GM21825 (cell line): Measurements from ENCODE around the gene GBX1.

Experiments used
- ATAC-seq: cut with Tn5 transposase; IDR thresholded peaks from one replicate; pipeline ENCODE4 v1.9.1; 2021; ENCODE audit warnings: mild to moderate bottlenecking, moderate library complexity; ENCODE audit not compliant: unreplicated experiment

The GBX1 gene

DNA sequence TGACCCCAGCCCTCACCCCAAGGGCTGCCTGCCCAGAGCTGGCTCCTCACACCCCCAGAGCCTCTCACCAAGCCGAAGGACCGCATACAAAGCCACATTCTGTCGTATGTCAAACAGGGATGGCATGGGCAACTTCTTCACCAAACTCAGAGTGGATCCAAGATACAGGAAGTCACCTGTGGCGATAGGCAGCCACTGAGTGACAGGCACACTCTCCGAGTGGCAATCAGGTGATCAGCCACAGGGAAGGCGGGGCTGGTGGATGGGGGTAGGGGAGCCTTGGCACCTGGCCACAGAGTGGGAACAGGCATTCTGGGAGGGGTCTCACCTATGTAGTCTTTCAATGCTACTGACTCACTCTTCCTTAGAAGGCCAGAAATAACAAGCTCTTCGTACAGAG, 26.7 kb upstream of the GBX1 start:
- ATAC-seq: no peak

DNA sequence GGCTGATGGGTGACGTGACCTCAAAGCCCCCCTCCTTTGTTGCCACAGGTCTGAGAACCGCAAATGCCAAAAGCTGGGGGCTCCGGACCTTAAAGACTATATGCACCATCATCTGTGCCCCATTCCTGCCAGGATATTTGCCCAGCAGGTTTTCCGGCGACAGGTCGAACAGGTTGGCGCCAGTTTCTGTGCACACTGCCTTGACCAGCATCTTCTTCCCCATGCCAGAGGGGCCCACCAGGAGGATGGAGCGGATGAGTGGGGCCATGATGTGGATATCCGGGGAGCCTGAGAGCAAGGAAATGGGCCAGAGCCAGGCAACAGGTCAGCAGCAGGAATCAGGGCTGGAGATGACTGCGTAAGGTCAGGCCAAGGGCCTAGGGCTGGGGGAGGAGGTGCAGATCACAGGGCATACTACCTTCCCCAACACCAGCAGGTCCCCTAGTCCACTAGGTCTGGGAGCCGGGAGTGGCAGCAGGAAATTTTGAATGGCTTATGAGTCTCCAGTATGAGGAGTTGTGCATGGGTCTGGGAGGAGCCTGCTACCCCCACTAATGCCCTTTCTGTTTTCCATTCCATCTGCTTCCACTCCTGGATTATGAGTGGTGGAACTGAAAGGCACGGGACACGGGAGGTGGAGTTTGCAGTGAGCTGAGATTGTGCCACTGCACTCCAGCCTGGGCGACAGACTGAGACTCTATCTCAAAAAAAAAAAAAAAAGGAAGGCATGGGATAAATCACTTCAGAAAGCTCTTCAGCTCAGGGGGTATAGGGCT, 25.9 kb upstream of the GBX1 start:
- ATAC-seq: no peak

DNA sequence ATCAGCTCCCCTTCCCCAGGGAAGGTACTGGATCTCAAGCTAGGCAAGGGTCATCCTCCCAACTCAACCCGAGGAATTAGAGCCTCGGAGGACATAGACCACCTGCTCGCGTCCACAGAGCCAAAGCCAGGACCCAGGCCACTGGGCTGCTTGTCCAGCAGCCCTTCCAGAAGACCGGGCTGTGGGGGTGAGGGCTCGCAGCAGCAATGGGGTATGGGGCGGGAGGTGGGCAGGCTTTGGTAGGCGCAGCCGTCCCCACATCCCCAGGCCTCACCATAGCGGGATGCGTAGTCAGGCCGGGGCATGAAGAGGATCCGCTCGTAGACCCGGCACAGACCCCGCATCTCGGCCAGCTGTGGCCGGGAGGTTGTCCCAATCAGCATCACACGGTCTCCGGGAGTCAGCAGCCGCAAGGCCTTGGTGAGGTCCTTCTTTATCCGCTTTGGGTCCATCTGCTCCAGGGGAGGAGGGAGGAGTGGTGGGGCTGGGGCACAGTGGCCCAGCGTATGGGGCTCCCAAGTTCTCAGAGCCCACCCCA, 24.6 kb upstream of the GBX1 start:
- no peak for ATAC-seq

DNA sequence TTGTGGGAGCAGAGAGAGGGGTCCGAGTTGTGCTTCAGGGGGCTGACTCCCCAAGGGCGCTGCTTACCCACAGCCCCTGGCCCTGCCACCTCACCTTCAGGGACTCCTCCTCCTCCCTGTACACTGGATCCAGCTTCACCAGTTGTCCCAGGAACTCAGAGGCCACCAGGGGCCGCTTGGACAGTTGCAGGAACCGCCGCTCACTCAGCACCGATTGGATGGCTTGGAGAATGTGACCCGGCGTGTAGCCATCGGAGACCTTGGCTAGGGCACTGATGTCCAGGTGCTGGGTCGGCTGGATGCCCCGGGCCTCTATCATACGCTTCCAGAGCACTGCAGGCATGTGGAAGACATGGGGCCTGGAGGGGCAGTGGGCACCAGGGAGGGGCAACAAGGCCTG, 24.1 kb upstream of the GBX1 start:
- ATAC-seq: no peak

DNA sequence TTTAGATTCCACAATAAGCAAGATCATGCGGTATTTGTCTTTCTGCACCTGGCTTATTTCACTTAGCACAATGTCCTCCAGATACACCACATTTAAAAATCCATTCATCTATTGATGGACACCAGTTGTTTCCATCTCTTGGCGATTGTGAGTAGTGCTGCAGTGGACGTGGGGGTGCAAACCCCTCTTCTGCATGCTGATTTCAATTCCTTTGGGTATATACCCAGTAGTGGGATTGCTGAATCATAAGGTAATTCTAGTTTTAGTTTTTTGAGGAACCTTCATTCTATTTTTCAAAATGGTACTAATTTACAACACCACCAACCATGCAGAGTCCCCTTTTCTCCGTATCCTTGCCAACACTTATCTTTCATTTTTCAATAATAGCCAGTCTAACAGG, 21.5 kb upstream of the GBX1 start:
- ATAC-seq: no peak

DNA sequence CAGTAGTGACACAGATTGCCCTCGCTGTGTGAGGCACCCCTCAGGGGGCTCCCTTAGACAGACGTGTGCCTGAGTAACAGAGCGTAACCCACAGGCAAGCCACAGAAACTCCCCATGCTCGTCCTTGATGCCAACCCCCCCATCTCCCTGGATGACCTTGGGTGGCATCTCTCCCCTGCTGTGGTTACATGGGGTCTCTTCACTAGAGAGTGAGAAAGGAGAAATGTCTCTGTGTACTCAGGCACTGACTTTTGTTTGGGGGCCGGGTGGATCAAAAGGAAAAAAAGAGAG, 20.7 kb upstream of the GBX1 start:
- ATAC-seq: no peak

DNA sequence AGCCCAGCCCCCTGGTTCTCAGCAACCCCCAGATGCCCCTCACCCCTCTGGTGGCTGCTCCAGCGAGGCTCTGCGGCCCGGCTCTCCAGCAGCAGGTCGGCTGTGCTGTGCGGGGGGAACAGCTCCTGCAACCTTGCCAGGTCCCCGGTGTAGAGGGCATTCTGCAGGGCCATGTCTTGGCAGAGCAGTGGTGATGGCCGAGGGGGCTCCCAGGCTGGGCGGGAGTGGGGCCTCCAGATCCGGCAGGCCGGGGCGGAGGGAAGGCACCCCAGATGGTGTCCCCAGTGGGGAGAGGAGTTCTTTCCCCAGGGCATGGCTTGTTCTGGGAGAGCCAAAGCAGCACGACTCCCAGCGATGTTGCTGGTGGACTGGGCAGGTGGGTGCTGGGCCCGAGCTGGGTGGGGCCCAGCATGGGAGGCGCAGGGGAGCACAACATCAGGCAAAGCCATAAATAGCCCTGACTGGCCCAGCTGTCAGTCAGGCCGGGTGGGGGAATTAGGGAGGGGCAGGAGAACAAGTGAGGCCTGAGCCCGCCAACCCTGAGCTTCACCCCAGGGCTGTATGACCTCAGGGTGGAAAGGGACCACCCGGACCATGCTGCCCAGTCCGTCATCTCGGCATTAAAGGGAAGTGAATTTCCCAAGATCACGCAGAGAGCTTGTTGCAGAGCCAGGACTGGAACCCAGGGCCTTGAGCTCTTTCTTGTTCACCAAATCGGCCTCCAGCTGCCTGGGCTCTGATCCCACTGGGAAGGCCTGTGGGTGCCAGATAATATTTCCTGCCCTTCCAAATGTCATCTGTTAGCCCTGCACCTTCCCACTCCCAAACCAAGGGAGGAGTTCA, 20.1 kb upstream of the GBX1 start:
- no peak for ATAC-seq

DNA sequence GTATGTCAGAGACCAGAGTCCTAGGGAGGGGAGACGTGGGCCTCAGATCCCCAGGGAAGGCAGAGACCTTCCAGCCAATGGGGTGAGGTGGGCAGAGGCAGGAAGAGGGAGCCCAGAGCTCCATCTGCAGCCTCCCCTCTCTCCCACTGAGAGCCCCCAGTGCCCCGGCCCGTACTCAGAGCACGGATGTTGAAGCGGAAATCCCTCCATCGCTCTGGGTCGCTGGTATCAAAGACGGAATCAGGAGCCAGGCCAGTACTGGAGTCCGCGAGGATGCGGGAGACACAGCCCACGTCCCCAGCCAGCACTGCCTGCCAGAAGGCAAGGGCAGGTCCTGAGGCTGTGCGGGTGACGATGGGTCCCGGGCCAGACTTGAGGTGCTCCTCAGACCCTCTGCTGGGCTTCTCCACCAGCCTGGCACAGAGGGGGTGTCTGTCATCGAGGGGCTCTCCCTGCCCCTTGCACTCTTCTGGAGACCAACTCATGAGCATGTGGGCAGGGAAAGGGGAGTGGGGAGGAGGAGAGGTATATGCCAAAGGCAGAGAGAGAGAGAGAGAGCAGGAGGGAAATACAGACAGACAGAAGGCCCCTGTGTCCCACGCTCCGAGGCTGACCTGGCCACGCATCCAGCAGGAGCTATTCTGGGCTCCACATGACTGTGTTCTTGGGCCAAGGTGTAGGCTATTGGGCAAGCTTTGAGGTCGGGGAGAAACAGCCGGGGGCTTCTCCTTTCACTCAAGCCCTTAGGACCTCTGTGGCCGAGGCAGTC, 19.3 kb upstream of the GBX1 start, which contains the start of gene ASB10:
TSS of gene ASB10 (minus strand) at position 611 of the 769 bp plus-strand sequence. CDS start at position 491, 120 bp downstream.
- ATAC-seq: no peak

DNA sequence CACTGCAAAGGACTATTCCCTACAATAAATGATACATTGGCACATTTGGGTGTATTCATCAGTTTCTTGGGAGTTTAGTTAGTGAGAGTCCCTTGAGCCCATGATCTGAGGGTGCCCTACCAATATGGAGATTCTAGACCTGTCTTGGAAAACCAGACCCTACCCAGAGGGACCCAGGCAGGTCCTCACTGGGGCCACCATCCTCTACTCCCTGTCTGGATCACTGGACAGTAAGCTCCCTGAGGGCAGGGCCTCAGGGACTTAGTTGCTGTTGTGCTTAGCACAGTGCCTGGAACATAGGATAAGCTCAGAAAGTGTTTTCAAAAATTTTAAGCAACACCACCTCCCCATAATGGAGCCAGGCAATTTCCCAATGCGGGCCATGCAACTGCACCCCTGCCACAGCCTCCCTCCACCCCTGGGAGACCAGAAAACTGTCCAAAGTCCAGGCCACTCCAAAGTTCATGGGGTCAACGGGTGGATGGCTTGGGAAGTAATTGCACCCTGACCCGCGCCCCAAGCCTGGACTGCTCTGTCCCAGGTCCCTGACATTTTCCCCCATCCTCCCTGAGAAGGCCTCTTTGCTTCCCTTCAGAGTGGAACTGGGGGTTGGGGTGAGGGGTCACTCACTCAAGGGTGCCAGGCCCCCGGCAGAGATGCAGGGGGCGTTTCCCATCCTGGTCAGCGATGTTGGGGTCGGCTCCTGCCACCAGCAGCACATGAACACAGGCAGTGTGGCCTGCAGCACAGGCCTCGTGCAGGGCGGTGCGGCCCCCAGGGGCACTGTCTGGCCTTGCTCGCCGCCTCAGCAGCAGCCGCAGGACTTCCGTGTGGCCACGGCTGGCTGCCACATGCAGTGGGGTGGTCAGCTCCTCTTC, 18.5 kb upstream of the GBX1 start:
- ATAC-seq: no peak

DNA sequence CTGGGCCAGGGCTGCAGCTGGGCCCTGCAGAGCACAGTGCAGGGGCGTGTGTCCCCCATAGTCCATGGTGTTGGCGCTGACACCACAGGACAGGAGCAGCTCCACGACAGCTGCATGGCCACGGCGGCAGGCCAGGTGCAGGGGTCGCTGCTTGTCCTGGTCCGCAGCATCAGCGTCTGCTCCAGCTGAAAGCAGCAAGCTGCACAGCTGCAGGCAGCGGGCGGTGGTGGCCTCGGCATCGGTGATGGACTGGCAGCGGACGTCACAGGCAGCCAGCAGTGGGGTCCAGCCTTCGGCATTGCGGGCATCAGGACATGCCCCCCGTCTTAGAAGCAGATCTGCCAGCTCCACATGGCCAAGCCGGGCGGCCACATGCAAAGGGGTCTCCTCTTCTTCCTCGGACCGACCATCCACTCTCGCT, 13.5 kb upstream of the GBX1 start:
- ATAC-seq: no peak

DNA sequence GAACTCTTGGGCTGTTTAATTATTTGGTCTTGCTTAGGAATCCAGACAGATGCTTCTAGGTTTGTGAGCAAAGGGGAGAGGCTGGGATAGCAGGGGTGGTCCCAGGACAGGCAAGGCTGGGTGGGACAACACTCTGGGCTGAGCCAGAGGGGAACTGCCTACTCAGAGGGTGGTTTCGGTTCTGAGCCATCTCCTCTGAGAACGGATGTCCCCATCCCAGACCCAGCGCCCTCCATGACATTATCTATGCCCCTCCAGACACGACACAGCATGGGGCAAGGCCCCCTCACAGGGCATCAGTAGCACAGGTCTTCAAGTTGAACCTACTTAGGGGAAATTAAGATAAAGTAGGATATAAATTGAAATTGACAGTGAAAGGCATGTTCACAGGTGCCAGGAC, 12.5 kb upstream of the GBX1 start:
- ATAC-seq: no peak

DNA sequence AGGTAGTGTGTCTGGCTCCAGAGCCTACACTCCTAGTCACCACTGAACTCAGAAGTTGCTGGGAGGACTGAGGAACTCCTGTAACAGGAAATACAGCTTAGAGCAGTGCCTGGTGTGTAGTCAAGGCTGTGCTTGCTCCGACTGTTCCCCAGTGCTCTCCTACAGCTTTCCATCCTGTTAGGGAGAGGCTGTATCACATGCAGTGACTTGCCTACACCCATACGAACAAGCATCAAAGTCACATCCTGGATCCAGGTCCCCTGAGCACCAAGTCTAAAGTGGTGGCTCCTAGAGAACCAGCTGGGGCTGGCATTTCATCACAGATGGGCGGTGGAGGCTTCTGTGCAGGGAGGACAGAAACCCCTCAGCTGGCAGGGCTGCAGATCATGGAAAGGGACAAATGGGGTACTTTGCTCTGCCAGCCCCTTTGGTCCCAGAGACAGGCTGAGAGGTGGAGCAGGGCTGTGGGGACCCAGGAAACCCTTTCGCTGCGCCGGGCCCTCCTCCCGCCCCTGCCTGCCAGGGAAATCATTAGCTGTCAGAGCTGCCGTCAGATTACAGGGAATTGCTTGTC, 11.9 kb upstream of the GBX1 start:
- ATAC-seq: no peak

DNA sequence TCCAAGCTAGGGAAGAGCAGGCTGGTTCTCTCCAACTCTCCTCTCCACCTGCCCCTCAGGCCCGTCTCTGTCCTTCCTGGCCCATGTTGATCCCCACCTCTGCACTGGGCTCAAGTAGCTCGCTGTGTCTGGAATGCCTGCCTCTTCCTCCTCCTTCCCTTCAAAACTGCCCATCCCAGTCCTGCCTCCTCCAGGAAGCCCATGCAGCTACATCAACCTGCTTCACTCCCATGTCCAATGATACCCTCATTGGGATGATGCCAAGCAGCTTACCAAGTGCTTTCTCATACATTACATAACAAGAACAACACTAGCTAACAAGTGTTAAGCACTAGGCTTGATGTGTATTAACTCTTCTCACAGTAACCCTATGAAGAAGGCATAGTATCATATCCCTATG, 11.3 kb upstream of the GBX1 start:
- ATAC-seq: no peak

DNA sequence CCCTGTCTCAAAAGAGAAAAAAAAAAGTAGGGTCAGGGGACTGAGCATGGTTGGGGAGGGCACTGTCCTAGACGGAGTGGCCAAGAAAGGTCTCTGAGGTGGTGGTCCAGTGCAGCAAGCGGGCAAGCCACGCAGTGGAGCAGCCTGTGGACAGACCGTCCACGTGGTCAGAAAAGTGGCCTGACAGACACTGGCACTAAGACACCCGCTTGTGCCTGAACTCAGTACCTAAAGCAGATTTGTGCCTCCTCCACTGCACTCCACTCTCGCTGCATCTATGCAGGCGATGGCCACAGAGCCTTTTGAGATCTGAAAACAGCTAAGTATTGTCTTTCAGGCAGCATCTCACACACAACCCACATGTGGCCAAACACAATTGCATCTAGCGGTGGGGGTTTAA, 10.7 kb upstream of the GBX1 start:
- no peak for ATAC-seq

DNA sequence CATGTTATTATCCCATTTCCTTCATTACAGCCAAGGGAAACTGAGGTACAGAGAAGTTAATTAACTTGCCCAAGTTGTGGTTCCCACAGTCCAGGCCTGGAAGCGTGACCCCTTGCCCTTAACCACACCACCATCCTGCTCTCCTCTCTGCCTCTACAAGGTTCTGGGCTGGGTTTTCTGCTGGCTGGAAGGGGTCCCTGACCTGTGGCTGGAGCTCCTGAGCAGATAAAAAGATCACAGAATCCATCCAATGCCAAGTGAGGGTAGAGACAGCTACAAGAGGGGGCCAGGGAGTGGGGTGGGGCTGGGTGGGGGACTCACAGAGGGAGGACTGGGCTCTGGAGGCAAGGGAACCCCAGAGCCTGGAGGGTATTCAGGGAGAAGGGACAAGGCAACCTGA, 9.8 kb upstream of the GBX1 start:
- no peak for ATAC-seq

DNA sequence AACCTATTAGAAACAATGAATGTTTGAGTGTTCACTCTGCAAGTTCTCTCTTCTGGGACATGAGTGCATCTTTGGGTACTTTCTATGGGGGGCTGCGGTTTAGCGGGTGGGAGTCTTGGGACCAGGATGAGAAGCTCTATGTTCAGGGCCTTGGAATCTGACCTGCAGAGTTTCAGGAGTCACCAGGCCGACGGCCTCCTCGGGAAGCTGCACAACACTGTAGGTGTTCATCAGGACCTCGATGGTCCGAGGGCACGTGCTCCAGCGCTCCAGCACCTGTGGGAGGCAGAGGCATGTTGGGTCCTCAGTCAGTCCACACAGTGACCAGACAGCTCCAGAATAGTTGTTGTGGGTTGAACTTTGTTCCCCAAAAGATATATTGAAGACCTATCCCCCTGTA, 8.9 kb upstream of the GBX1 start:
- no peak for ATAC-seq

DNA sequence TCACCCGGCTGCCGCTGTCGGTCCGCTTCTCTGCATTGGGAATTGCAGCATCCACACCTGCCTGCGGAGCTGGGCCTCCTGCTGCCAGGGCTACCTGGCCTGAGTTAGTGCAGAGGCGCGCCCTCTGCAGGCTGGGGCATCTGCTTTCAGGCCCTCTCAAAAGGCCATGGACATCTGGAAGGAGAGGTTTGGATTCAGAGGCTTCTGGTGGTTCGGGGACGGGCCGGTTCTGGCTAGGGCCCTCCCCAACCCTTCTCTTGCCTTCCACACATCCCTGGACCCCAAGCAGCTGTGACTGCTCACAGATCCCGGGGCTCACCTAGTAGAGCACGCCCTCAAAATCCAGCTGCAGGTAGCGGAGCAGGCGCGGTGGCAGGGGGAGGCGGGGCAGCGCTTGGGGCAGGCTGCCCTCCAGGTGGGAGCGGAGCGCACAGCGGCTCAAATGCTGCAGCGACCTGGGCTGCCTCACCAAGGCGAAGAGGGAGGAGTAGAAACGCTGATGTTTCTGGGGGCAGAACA, 8.4 kb upstream of the GBX1 start:
- no peak for ATAC-seq

DNA sequence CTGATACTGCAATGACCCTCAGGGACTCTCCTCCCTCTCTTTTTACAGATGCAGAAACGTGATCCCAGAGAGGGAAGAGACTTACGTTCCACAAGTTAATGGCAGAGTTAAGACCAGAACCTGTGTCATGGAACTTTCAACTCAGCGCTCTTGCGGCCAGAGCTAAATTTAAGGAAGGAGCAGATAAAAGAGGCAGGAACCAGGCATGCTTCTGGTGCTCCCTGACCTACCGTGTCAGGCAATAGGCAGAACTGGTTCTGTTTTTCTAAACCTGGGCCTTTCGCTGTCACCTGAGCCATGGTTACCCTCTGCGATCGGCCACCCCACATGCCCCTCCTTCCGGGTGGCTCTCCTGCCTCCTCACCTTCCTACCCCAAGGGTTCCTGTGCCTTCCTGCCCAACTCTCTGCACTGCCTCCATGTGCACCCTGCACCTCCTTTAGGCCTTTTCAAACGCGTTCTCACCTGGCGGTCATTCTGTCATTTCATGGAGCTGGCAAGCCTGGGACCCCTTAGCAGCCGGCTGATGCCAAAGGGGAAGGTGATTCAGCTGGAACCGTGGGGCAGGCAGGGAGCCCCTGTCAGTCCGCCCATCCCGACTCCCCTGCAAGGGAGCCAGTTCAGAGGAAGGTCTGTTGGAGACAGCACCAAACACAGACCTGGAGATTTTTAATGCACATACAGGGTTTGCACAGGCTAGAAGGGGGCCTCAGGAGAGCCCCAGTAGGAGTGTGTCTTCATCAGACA, 7.7 kb upstream of the GBX1 start:
- no peak for ATAC-seq
